ENCODE data around the gene HACD2. TPM values are rescaled to one million over a fixed set of nuclear protein-coding genes. Genes with fewer than 3 reads are reported as not detected.
"Not testable (repeated sequence)": the region's sequence is repeated elsewhere in the genome, so short reads cannot be mapped to it uniquely, and the experiment has no call there.

HACD2 gene
- total and polyA plus RNA-seq, 2 donors (not counting 3 experiments of a cell fraction or from before 2014, with no cell fraction given) = 17.0 to 20.9 TPM

DNA sequence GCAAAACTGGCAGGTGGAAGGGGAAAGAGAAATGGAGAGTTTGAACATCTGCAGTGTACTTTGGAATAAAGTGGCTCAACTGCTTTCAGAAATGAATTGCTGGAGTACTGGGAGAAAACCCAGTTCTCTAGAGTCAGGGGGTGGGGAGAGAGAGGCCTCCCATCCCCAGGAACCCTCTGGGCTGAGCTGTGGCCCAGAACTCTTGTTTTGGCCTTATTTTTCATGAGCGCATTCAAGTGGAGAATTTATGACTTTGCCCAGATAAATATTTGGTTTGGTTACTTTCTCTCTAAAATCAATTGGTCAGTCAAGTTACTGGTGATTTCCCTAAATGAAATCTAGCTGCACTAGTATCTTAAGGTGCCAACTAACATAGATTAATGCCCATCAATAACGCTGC is 28.7 kb upstream of the HACD2 start:
- H3K27me3 ChIP-seq (ENCODE audit: control insufficient read depth in 2 of 2, insufficient read depth in 2 of 2, low read length in 2 of 2) = no peaks in the 10 kb centered on the region
- no peak overlapping the region for H3K4me2 ChIP-seq (ENCODE audit: insufficient read depth, low read length)
- dilution Hi-C loops (cut with MboI; ENCODE audit: extremely low pct_ligation_motif_present, low sequenced_read_pairs) (no loop called here), intact Hi-C loops (cut with micrococcal nuclease) (no loop called here)
- ChIA-PET CTCF (interaction anchor here (0.6 to 1.8 kb wide), 3 partner anchors 110 to 1810 kb away, joined by 3 to 6 read pairs (median 6); no protein-coding TSS in a partner anchor), POLR2A (no interaction called here)
- no TSS peak for BruUV-seq (replicated peaks)
- no peak for FAIRE-seq
- no peaks in the 10 kb centered on the region for H3K9me1 ChIP-seq (replicated peaks; ENCODE audit: control insufficient read depth, extremely low read depth, insufficient read depth, low read length)
- H2AFZ ChIP-seq (ENCODE audit: low read depth, low read length) = no peak overlapping the region
- DNase-seq (ENCODE audit: low read depth, low spot score) = no peak
- H3K27ac ChIP-seq (ENCODE audit: insufficient read depth, low read depth, low read length) = no peak overlapping the region
- TF ChIP-seq POLR2AphosphoS5 (IDR thresholded peaks at IDR 0.05; ENCODE audit: insufficient read depth, low read depth, low read length) = no peak
- no peak for TF ChIP-seq GATA2 (IDR thresholded peaks at IDR 0.05; ENCODE audit: insufficient read depth, insufficient read length, low read depth, low read length)
- no peak for TF ChIP-seq JUN (IDR thresholded peaks at IDR 0.05; ENCODE audit: borderline replicate concordance, insufficient read depth, insufficient read length, low read depth)
- no peak for TF ChIP-seq MYC (IDR thresholded peaks at IDR 0.05; ENCODE audit: low read depth, low read length)
- no peak for TF ChIP-seq POLR2A (IDR thresholded peaks at IDR 0.05; ENCODE audit: low read depth, low read length)
- TF ChIP-seq FOS (IDR thresholded peaks at IDR 0.05; ENCODE audit: borderline replicate concordance, insufficient read depth, low read length) = no peak
- TF ChIP-seq MAX (IDR thresholded peaks at IDR 0.05; ENCODE audit: insufficient read depth, insufficient read length) = no peak
- no peak for TF ChIP-seq CTCF (IDR thresholded peaks at IDR 0.05; ENCODE audit: extremely low read depth in 1 of 2, insufficient read depth in 1 of 2, low read depth in 1 of 2, low read length in 2 of 2)
- TF ChIP-seq EZH2 (IDR thresholded peaks at IDR 0.05; ENCODE audit: borderline replicate concordance, low read depth, low read length, severe bottlenecking) = no peak
- no peaks in the 10 kb centered on the region for H3K9me3 ChIP-seq (replicated peaks; ENCODE audit: control insufficient read depth, insufficient read depth, low read length)
- no peaks in the 10 kb centered on the region for H4K20me1 ChIP-seq (replicated peaks; ENCODE audit: control insufficient read depth, extremely low read depth, insufficient read depth, low read length)
- H3K36me3 ChIP-seq (ENCODE audit: control insufficient read depth in 2 of 2, extremely low read depth in 1 of 2, insufficient read depth in 2 of 2, low read length in 2 of 2) = no peaks in the 10 kb centered on the region
- H3K4me3 ChIP-seq (replicated peaks in 1 of 3; ENCODE audit: insufficient read depth in 1 of 3, low read depth in 1 of 3, low read length in 3 of 3) = no peak overlapping the region
- no peaks in the 10 kb centered on the region for H3K79me2 ChIP-seq (ENCODE audit: control insufficient read depth, insufficient read depth, low read length)
- H3K4me1 ChIP-seq (ENCODE audit: control insufficient read depth, extremely low read depth, insufficient read depth, low read length) = peaks cover 4% of the 10 kb centered on the region
- H3K9ac ChIP-seq (replicated peaks; ENCODE audit: extremely low read depth, insufficient read depth, low read length) = no peak overlapping the region

DNA sequence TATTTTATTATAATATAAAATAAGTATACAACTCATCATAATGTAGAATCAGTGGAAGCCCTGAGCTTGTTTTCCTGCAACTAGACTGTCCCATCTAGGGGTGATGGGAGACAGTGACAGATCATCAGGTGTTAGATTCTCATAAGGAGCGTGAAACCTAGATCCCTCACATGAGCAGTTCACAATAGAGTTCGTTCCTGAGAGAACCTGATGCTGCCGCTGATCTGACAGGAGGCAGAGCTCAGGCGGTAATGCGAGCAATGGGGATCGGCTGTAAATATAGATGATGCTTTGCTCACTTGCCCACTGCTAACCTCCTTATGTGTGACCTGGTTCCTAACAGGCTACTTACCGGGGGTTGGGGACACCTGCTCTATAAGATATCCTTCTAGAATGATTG is 26.8 kb upstream of the HACD2 start:
- H3K27ac ChIP-seq (ENCODE audit: insufficient read depth, low read depth, low read length); H3K4me2 ChIP-seq (ENCODE audit: insufficient read depth, low read length); H3K27me3 ChIP-seq (ENCODE audit: control insufficient read depth in 2 of 2, insufficient read depth in 2 of 2, low read length in 2 of 2); H3K9me1 ChIP-seq (replicated peaks; ENCODE audit: control insufficient read depth, extremely low read depth, insufficient read depth, low read length); intact Hi-C loops (cut with micrococcal nuclease); dilution Hi-C loops (cut with MboI; ENCODE audit: extremely low pct_ligation_motif_present, low sequenced_read_pairs); H4K20me1 ChIP-seq (replicated peaks; ENCODE audit: control insufficient read depth, extremely low read depth, insufficient read depth, low read length); DNase-seq (ENCODE audit: low read depth, low spot score); H2AFZ ChIP-seq (ENCODE audit: low read depth, low read length); H3K4me3 ChIP-seq (replicated peaks in 1 of 3; ENCODE audit: insufficient read depth in 1 of 3, low read depth in 1 of 3, low read length in 3 of 3); H3K9me3 ChIP-seq (replicated peaks; ENCODE audit: control insufficient read depth, insufficient read depth, low read length); POLR2A ChIA-PET; BruUV-seq (replicated peaks); H3K9ac ChIP-seq (replicated peaks; ENCODE audit: extremely low read depth, insufficient read depth, low read length); H3K36me3 ChIP-seq (ENCODE audit: control insufficient read depth in 2 of 2, extremely low read depth in 1 of 2, insufficient read depth in 2 of 2, low read length in 2 of 2); H3K79me2 ChIP-seq (ENCODE audit: control insufficient read depth, insufficient read depth, low read length); FAIRE-seq; H3K4me1 ChIP-seq (ENCODE audit: control insufficient read depth, extremely low read depth, insufficient read depth, low read length): not testable (repeated sequence)
- CTCF ChIA-PET = interaction anchor here (1.8 kb wide), 1 partner anchor 112 kb away, joined by 6 read pairs; no protein-coding TSS in a partner anchor

All from endothelial cell of umbilical vein (primary cell).